OCI-LY3 (cell line): ENCODE measurements around the gene DPF3.

Experiments used
- H2AFZ ChIP-seq: fragments of 200-600, 300-600 bp; shearing (Covaris generic); 2 replicates; pipeline ENCODE4 v1.6.0; 2014; ENCODE audit warnings: antibody characterized with exemption, low read depth, low read length
- H3K27ac ChIP-seq: fragments of 200-600, 300-600 bp; sonication (generic); 2 replicates; pipeline ENCODE4 v1.5.1; 2014; ENCODE audit warnings: mild to moderate bottlenecking, low read length, moderate library complexity, mixed read lengths
- H3K27me3 ChIP-seq: fragments of 200-600, 300-600 bp; sonication (generic); 2 replicates; pipeline ENCODE4 v1.6.1; 2014; ENCODE audit warnings: low read depth, low read length, mixed read lengths
- H3K36me3 ChIP-seq: fragments of 200-600, 300-600 bp; sonication (generic); replicated peaks from 2 replicates; pipeline ENCODE3; 2014; ENCODE audit warnings: low read depth, low read length, mixed read lengths
- H3K4me1 ChIP-seq: fragments of 300-600, 200-600 bp; sonication (generic); 2 replicates; pipeline ENCODE4 v1.6.1; 2014; ENCODE audit warnings: low read length, mixed read lengths
- H3K4me2 ChIP-seq: fragments of 200-600, 300-600 bp; sonication (generic); 2 replicates; pipeline ENCODE4 v1.6.1; 2014; ENCODE audit warnings: low read length, mixed read lengths
- H3K4me3 ChIP-seq: fragments of 300-600, 200-600 bp; sonication (generic); 2 replicates; pipeline ENCODE4 v1.5.1; 2014; ENCODE audit warnings: antibody characterized with exemption, mild to moderate bottlenecking, low read length, moderate library complexity
- H3K79me2 ChIP-seq: fragments of 300-600, 200-600 bp; shearing (Covaris generic); 2 replicates; pipeline ENCODE4 v1.6.1; 2014; ENCODE audit warnings: mild to moderate bottlenecking, low read length, mixed read lengths
- H3K9ac ChIP-seq: fragments of 300-600, 200-600 bp; shearing (Covaris generic); 2 replicates; pipeline ENCODE4 v1.6.0; 2014; ENCODE audit warnings: mild to moderate bottlenecking, low read length, moderate library complexity
- H3K9me3 ChIP-seq: fragments of 200-600, 300-600 bp; shearing (Covaris generic); 2 replicates; pipeline ENCODE4 v1.6.1; 2014; ENCODE audit warnings: low read length, mixed read lengths; ENCODE audit not compliant: insufficient read depth
- H4K20me1 ChIP-seq: fragments of 200-600, 300-600 bp; sonication (generic); 2 replicates; pipeline ENCODE4 v1.6.1; 2016; ENCODE audit warnings: low read length, mixed read lengths; ENCODE audit not compliant: insufficient read depth
- EZH2phosphoT487 ChIP-seq: fragments of 200-600 bp; shearing (Covaris generic); IDR thresholded peaks from 2 replicates; pipeline ENCODE4 v1.6.1; 2018; ENCODE audit warnings: antibody characterized with exemption, mixed run types, low read depth
- TF ChIP-seq, protein P1 (sequence below): fragments of 200-600, 300-600 bp; sonication (generic); IDR thresholded peaks from 2 replicates; pipeline ENCODE4 v1.5.1; 2014; ENCODE audit warnings: antibody characterized with exemption, low read length, low read depth

The DPF3 gene

DNA sequence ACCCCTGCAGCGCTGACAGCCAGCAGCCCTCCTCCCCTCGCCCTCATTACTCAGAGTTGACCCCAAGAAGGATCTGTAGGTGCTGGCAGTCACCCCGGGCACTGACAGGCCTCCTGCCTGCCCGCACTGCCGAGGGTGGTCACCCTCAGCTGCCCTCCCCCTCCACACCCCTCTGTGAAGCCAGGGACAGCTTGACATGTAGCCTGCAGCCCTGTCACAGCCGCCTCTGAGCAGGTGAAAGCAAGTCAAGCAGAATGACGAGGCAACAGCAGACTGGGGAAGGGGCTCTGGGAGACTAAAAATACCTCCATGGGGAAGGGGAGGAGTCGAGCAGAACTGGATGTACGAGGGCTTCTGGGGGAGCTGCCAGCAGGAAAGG, 178.1 kb downstream of the DPF3 start:
- no peak overlapping the region for H2AFZ ChIP-seq
- no peak overlapping the region for H3K9ac ChIP-seq
- TF ChIP-seq EZH2phosphoT487: no peak
- TF ChIP-seq, protein P1, sequence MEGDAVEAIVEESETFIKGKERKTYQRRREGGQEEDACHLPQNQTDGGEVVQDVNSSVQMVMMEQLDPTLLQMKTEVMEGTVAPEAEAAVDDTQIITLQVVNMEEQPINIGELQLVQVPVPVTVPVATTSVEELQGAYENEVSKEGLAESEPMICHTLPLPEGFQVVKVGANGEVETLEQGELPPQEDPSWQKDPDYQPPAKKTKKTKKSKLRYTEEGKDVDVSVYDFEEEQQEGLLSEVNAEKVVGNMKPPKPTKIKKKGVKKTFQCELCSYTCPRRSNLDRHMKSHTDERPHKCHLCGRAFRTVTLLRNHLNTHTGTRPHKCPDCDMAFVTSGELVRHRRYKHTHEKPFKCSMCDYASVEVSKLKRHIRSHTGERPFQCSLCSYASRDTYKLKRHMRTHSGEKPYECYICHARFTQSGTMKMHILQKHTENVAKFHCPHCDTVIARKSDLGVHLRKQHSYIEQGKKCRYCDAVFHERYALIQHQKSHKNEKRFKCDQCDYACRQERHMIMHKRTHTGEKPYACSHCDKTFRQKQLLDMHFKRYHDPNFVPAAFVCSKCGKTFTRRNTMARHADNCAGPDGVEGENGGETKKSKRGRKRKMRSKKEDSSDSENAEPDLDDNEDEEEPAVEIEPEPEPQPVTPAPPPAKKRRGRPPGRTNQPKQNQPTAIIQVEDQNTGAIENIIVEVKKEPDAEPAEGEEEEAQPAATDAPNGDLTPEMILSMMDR: no peak
- H3K4me3 ChIP-seq: no peak overlapping the region
- no peaks in the 10 kb centered on the region for H3K9me3 ChIP-seq
- H3K4me2 ChIP-seq: no peak overlapping the region
- no peaks in the 10 kb centered on the region for H4K20me1 ChIP-seq
- H3K27me3 ChIP-seq: no peaks in the 10 kb centered on the region
- no peaks in the 10 kb centered on the region for H3K79me2 ChIP-seq
- peaks cover 3% of the 10 kb centered on the region for H3K36me3 ChIP-seq
- H3K4me1 ChIP-seq: no peaks in the 10 kb centered on the region
- H3K27ac ChIP-seq: no peak overlapping the region

DNA sequence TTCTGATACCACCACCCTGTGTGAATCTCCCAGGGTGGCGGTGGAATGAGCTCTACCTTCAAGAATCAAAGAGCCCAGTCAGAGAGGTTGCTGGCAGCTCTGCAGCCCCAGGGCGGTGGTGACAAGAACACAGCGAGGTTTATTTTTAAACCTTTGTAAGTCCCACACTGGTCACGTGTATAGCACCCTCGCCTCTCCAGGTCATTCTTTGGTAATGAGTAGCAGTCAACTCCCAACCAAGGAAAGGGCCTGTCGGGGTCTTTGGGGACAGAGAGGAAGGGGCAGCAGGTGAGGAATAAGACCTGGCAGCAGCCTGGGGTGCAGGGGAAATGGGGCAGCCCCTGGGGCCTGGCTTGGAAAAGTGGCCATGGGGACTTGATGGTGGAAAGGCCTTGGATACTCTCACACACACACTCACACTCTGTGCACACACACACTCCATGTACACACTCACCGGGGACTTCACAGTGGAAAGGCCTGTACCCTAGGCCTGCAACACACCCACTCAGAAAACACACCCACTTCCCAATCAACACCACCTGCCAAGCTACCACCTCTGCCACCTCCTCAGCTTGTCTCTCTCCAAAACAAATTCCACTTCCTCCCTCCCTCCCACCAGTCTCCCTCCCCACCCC, 178.6 kb downstream of the DPF3 start:
- TF ChIP-seq, protein P1: no peak
- no peak for TF ChIP-seq EZH2phosphoT487
- Histone ChIP-seq H2AFZ (no peak overlapping the region), H3K4me2 (no peak overlapping the region), H3K27me3 (no peaks in the 10 kb centered on the region), H3K4me3 (no peak overlapping the region), H3K27ac (no peak overlapping the region), H3K9ac (no peak overlapping the region), H3K79me2 (no peaks in the 10 kb centered on the region), H3K9me3 (no peaks in the 10 kb centered on the region), H4K20me1 (no peaks in the 10 kb centered on the region), H3K36me3 (peaks cover 3% of the 10 kb centered on the region), H3K4me1 (no peaks in the 10 kb centered on the region)

DNA sequence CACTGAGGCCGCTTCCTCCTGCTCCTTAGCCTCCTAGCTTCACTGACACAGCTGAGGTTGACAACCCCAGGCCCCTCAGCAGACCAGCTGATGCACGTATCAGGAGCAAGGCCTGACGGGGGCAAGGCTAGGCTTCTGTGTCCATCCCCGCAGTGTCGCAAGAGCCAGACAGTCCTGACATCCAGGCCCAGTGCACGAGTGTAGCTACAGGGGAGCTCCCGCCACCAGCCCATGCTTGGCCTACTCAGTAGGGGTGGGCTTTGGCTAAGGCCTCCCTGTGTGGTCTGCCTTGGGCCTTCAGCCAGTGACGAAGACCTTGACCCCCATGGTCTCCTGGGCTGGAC, 179.1 kb downstream of the DPF3 start:
- Histone ChIP-seq H3K27ac (no peak overlapping the region), H2AFZ (no peak overlapping the region), H4K20me1 (no peaks in the 10 kb centered on the region), H3K27me3 (no peaks in the 10 kb centered on the region), H3K79me2 (no peaks in the 10 kb centered on the region), H3K4me1 (no peaks in the 10 kb centered on the region), H3K36me3 (peaks cover 2% of the 10 kb centered on the region), H3K9me3 (no peaks in the 10 kb centered on the region), H3K4me3 (no peak overlapping the region), H3K9ac (no peak overlapping the region), H3K4me2 (no peak overlapping the region)
- TF ChIP-seq, protein P1: no peak
- TF ChIP-seq EZH2phosphoT487: no peak

DNA sequence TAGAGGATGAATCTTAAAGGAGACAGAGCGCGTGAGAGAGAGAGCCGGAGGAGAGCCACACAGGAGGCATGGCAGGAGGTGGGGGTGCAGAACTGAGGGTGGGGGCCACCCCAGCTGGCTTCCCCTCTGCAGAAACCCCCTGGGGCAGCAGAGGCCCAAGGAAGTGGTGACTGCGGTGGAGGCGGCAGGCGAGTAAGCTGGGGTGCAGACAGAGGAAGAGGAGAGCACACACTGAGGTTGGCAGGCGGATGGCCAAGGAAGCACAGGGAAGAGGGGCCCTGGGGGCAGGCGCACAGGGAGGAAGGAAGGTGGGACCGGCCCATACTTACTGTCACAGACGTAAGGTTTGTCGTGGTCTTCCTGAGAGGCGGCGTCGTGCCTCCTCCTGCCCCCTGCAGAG, 179.8 kb downstream of the DPF3 start:
- TF ChIP-seq, protein P1: no peak
- TF ChIP-seq EZH2phosphoT487: no peak
- no peak overlapping the region for H3K4me2 ChIP-seq
- H4K20me1 ChIP-seq: no peaks in the 10 kb centered on the region
- H3K9ac ChIP-seq: no peak overlapping the region
- no peaks in the 10 kb centered on the region for H3K36me3 ChIP-seq
- H3K27ac ChIP-seq: no peak overlapping the region
- no peak overlapping the region for H3K4me3 ChIP-seq
- H3K79me2 ChIP-seq: no peaks in the 10 kb centered on the region
- no peak overlapping the region for H2AFZ ChIP-seq
- H3K4me1 ChIP-seq: no peaks in the 10 kb centered on the region
- no peaks in the 10 kb centered on the region for H3K9me3 ChIP-seq
- H3K27me3 ChIP-seq: no peaks in the 10 kb centered on the region
